ENCODE results near the gene GALNT15.

GALNT15 gene

DNA sequence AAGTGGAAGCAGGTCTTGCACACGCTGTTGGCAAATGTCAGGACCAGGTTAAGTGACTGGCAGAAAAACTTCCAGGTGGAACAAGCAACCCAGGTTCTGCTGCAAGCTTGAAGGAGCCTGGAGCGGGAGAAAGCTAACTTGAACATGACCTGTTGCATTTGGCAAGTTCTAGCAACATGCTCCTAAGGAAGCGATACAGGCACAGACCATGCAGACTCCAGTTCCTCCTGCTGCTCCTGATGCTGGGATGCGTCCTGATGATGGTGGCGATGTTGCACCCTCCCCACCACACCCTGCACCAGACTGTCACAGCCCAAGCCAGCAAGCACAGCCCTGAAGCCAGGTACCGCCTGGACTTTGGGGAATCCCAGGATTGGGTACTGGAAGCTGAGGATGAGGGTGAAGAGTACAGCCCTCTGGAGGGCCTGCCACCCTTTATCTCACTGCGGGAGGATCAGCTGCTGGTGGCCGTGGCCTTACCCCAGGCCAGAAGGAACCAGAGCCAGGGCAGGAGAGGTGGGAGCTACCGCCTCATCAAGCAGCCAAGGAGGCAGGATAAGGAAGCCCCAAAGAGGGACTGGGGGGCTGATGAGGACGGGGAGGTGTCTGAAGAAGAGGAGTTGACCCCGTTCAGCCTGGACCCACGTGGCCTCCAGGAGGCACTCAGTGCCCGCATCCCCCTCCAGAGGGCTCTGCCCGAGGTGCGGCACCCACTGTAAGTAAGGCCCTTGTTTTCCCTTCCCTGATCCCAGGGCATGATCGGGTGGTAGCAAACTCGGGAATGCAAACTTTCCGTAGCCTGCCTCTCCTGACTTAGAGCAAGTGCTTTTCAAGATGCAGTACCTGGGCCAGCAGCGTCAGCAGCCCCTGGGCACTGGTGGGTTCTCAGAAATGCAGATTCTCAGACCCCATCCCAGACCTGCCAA lies 759 bp downstream of the GALNT15 start:
- FAIRE-seq, result no peak
- DNase-seq (ENCODE audit: insufficient read length, low spot score), result no peak

DNA sequence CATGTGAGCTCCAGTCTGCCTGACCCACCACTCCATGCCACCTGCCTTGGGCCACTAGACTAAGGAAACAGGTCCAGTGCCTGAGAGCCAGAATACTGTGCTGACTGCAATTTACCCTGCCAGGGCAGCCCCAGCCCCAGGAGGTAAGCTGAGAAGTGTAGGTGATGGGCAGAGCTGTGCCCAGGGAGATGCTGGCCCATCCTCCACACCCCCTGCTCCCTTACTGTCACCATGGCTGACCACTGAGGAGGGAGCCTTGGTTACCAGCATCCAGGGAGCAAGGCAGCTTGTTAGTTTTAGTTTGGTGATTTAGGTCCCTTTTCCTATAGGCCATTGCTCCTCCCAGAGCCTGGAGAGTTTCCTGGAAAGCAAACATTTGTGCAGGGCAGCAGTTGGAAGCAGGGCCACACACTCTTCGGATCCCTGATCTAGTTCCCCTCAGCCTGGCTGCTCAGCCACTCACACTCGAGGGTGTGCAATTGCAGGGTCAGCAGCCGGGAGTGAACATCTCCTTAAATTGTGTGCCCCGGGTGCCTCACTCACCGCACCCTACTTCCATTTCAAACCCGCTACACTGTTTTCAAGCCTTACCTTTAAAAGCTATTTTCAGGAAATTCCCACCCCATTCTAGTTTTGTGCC lies 2.0 kb downstream of the GALNT15 start:
- DNase-seq (ENCODE audit: insufficient read length, low spot score), result no peak
- TF ChIP-seq POLR2A (IDR thresholded peaks at IDR 0.05; ENCODE audit: low read depth, low read length), result no peak
- no peak for FAIRE-seq

More for the DNA sequence above, 759 bp downstream of the GALNT15 start:
- TF ChIP-seq POLR2A (IDR thresholded peaks at IDR 0.05; ENCODE audit: low read depth, low read length), result no peak

DNA sequence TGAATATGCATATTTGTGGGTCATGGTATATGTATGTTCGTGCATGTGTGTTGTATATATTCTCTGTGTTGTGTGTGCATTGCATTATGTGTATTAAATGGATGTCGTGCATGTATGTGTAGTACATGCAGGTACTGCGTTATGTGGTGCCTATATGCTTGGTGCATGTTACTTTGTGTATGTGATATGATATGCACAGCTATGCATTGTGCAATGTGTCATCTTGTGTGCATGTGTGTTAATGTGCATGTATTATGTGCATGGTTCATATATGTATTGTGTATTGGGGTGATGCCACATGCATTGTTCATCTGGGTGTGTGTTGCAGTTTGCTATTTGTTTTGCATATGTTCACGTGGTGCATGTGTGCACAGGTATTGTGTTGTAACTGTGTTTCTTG lies 2.9 kb downstream of the GALNT15 start:
- no peak for TF ChIP-seq POLR2A (IDR thresholded peaks at IDR 0.05; ENCODE audit: low read depth, low read length)
- FAIRE-seq (no peak), DNase-seq (ENCODE audit: insufficient read length, low spot score) (no peak)

DNA sequence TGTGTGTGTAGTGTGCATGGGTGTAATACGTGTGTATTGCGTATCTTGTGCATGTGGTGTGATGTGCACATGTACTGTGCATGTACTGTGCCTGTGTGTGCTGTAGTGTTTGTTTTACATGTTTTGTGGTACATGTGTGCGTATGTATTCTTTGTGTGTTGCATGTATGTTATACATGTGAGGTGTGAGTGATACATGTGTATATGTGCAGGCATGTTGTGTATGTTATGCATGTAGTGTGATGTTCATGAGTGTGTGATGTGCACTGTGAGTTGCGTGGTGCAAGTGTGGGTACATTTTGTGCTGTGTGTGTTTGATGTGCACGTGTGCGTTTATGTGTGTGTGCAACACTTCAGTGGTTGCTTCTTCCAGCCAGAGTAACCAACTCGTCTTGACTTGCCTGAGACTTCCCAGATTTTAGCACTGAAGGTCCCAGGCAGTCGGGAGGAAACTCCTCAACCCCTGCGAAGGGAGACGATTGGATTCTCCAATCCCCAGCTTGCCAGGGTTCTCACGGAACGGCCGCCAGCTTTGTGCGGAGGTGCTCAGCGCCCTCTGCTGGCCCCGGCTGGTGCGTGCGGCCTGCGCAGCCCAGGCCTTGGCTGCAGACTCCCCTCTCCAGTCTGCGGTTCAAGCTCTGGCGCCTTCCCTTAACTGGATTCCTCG lies 3.6 kb downstream of the GALNT15 start:
- FAIRE-seq (no peak), DNase-seq (ENCODE audit: insufficient read length, low spot score) (peak; percentile 73)
- TF ChIP-seq POLR2A (IDR thresholded peaks at IDR 0.05; ENCODE audit: low read depth, low read length), result no peak

DNA sequence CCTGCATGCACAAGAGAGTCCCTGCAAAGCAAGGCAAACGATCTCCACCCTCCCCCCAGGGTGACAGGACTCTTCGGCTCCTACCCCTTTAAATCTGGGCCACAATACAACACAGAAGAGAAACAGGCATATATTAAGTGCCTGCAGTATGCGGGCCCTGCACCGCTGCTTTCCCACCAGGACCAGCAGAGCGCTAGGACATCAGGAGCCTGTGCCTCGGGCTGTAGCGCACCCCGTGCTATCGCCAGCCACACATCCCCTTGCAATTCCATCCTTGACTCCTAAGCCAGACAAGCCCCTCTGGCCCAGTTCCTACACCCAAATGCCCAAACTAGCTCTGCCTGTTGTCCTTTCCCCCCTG lies 4.1 kb downstream of the GALNT15 start:
- DNase-seq (ENCODE audit: insufficient read length, low spot score), result no peak
- no peak for TF ChIP-seq POLR2A (IDR thresholded peaks at IDR 0.05; ENCODE audit: low read depth, low read length)
- no peak for FAIRE-seq

DNA sequence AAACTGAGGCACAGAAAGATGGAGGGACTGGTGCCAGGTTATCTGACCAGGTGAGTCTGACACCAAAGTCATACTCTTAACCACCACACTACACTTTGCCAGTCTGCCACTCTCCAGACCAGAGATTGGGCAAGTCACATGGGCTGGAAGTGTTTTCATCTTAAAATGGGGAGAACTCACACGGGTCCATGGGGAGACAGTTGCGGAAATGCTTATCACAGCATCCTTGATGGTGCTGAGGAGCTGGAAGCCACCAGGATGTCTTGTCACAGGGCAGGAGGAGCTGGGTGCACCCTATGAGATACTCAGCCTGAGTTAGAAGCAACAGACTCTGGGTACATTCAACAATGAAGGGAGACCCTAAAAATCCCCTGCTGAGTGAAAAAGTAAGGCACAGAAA lies 4.8 kb downstream of the GALNT15 start:
- DNase-seq (ENCODE audit: insufficient read length, low spot score) (no peak), FAIRE-seq (no peak)
- no peak for TF ChIP-seq POLR2A (IDR thresholded peaks at IDR 0.05; ENCODE audit: low read depth, low read length)

DNA sequence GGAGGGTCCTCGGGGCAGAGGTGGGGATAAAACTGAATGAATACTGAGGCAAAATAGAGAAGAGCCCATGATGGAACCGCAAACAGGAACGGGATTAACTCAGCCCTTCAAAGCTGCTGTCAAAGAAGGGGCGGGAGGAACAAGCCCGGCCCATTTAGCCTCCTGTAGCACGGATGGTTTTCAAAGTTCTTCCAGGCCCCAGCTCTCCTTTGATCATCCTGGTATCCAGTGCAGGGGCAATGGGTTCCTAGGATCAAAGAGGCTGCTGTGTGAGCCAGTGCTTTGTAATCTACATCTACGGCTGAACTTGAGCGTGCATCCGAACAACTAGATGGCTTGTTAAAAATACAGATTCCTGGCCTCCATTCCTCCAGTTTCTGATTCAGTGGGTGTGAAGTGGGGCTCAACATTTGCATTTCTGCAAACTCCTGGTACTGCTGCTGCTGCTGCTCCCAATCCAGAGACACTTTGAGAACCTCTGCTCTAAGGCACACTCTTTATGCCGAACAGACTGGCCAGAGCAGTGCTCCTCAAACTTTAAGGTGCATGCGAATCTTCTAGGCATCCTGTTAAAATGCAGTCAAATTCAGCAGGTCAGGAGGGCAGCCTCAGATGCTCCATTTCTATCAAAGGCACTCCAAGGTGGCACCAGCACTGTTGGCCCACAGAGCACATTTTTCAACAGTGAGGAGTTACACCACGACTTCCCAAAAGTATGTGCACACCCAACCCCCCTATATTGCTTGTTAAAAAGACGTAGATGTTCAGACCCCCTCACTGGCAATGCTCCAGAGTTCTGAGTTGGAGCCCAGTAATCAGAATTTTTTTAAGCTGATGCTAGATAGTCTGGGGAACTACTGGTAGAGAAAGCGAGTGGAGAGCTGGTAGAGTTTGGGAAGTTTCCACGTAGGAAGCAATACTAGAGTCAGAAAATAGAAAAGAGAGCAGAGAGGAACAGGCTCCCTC lies 5.6 kb downstream of the GALNT15 start:
- TF ChIP-seq POLR2A (IDR thresholded peaks at IDR 0.05; ENCODE audit: low read depth, low read length), result no peak
- FAIRE-seq (no peak), DNase-seq (ENCODE audit: insufficient read length, low spot score) (peak; percentile 23)

DNA sequence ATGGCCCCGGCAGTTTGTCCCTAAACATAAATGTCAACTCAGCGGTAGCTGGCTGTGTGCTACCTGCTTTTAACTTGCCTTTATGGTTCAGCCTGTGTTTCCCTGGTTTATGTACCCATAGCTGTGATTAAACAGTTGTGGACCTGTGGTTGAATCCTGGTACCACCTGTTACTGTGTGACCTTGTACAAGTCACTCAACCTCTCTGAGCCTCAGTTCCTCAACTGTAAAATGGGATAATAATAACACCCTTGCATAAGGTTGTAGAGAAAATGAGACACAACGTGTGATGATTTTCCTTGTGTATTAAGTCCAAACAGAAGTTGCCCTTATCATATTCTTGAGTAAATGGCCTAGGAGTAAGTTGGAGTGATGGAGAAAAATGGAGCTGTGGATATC lies 6.3 kb downstream of the GALNT15 start:
- DNase-seq (ENCODE audit: insufficient read length, low spot score) (no peak), FAIRE-seq (no peak)
- TF ChIP-seq POLR2A (IDR thresholded peaks at IDR 0.05; ENCODE audit: low read depth, low read length), result no peak

DNA sequence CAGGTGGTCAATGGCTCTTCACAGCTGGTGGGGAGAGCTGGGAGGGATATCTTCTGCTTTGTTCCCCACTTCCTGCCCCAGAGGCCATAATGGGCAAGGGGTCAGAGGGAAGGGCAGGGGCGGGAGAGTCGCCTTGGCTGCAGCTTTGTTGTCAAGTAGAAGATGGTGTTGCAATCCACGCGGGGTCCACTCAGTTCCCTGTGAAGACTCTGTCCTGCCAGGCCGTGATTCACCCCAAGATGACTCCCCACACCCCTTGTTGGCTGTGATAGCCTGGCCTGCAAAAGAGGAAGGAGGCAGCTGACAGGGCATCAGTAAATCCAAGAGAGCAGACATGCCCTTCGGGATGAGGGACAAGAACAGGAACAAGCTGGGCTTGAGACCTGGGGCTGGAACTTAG lies 6.9 kb downstream of the GALNT15 start:
- DNase-seq (ENCODE audit: insufficient read length, low spot score) (peak; percentile 33), FAIRE-seq (no peak)
- no peak for TF ChIP-seq POLR2A (IDR thresholded peaks at IDR 0.05; ENCODE audit: low read depth, low read length)

DNA sequence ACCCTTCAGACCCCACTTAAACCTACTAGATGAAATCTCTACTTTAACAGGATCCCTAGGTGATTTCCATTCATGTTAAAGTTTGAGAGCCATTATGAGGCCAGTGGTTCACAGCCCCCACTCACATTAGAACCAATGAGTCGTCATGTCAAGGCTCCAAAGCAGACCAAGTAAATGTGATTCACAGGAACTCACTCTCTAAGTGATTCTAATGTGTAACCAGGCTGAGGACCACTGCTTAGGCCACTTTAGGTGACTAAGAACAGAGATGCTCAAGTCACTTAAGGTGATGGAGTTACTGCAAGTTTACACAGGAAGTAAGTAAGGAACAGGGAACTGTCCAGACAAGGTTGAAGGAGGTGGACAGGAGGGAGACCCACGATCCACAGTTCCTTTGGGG lies 7.7 kb downstream of the GALNT15 start:
- FAIRE-seq, result no peak
- DNase-seq (ENCODE audit: insufficient read length, low spot score), result no peak
- TF ChIP-seq POLR2A (IDR thresholded peaks at IDR 0.05; ENCODE audit: low read depth, low read length), result no peak

DNA sequence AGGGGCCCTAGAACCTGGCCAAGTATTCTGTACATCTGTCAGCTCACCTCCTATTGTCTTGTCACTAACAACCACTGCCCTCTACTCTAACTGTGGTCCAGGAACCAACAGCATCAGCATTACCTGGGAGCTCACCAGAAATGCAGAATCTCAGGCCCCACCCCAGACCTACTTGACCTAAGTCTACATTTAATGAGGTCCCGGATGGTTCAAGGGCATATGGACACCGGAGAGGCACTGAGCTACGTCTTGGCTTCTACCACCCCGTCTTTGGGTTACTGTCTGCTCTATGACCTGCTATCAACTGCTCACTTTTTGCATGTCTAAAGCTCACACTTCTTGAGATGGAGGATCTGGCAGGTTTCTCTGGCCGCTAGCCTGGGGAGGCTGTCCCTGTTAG lies 8.1 kb downstream of the GALNT15 start:
- FAIRE-seq (no peak), DNase-seq (ENCODE audit: insufficient read length, low spot score) (no peak)
- TF ChIP-seq POLR2A (IDR thresholded peaks at IDR 0.05; ENCODE audit: low read depth, low read length), result no peak

DNA sequence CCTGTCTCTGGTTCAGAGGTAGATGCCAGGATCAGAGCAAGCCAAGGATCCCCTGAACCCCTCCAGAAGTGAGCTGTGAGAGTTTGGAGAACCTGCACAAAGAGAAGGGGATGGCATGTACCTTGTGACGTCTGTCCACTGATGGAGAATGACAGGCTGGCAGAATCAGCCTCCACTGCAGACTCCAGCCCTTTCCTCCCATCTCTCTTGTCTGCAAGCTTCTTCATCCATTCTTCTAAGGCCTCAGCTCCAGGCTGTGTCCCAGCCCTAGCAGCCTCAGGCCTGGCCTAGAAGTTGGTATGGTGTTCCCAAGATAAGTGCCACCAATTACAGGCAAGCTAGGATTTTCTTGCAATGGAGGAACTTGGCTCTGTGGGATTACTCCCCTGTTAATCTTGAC lies 8.6 kb downstream of the GALNT15 start:
- TF ChIP-seq POLR2A (IDR thresholded peaks at IDR 0.05; ENCODE audit: low read depth, low read length), result no peak
- DNase-seq (ENCODE audit: insufficient read length, low spot score) (no peak), FAIRE-seq (no peak)

DNA sequence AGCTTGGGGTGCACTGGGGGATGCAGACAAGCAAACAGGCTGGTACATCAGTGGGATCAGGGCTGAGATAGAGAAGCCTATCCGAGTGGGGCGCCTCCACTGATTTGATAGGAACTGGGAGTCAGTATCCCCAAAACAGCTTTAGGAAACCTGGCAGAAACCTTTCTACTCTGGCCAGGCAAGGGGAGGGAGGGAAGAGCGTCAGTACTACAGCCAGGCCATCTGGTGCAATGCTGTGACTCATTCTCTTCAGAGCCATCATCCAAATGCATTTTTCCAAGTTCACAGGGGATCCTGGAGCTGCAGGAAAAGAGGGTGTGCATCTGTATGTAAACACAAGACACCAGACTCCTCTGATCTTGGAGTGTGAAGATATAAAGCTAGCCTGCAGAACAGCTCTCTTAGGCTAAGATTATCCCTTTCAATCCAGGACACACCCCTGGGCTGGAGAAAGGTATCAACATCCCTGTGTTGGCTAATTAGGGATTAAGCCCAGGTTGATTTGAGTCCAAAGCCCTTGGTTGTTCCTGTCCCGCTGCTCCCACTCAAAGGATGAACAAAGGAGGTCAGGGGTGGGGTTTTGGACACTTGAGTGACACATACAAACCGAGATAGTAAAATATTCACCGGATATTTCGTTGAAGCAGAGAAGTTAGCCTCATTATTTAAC lies 9.3 kb downstream of the GALNT15 start:
- DNase-seq (ENCODE audit: insufficient read length, low spot score) (peak; percentile 50), FAIRE-seq (peak; percentile 78)
- no peak for TF ChIP-seq POLR2A (IDR thresholded peaks at IDR 0.05; ENCODE audit: low read depth, low read length)

Measured in H54 (cell line).